LNCAP (cell line): Measurements from ENCODE around the gene PCMTD2.

Source experiments
- CTCF ChIP-seq: fragments of 450-650 bp; IDR thresholded peaks from 2 replicates; pipeline ENCODE4 v1.5.1; 2017; ENCODE audit warnings: mild to moderate bottlenecking

Gene PCMTD2

GRCh38 chr20:64276817-64277216 lies 21.3 kb downstream of the PCMTD2 start:
- TF ChIP-seq CTCF: no peak

GRCh38 chr20:64277571-64278316 lies 22.2 kb downstream of the PCMTD2 start:
- no peak for TF ChIP-seq CTCF

- no peak for TF ChIP-seq CTCF
Measured at GRCh38 chr20:64278317-64278681, 22.8 kb downstream of the PCMTD2 start.

- no peak for TF ChIP-seq CTCF
Measured at GRCh38 chr20:64279826-64280459, 24.4 kb downstream of the PCMTD2 start.

- no peak for TF ChIP-seq CTCF
Measured at GRCh38 chr20:64280460-64280843, 24.9 kb downstream of the PCMTD2 start.

- no peak for TF ChIP-seq CTCF
Measured at GRCh38 chr20:64283646-64284045, 28.1 kb downstream of the PCMTD2 start.

GRCh38 chr20:64285579-64286446 lies 30.3 kb downstream of the PCMTD2 start:
- TF ChIP-seq CTCF: peak; percentile 97
